GM19452 (cell line): ENCODE results near the gene CUL1.

Source experiments
- ATAC-seq: cut with Tn5 transposase; IDR thresholded peaks from one replicate; pipeline ENCODE4 v1.9.1; 2021; ENCODE audit not compliant: unreplicated experiment

The CUL1 gene

DNA sequence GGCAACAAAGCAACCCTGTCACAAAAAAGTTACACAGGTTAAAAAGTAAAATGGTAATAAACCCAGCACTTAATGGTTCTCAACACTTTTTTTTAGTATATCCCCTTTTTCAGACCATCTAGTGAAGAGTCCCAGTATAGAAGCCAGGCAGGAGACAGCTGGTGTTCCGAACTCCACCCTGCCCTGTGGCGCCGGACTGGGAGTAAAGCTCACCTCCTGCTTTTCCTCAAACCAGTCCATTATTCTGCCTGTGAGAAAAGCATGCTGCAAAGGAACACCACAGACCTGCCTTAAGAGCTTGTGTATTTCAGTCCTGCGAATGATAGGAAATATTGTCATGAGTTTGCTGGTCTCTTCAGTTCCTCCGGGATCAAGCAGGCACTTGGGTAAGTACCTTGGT is 104.4 kb downstream of the CUL1 start:
- no peak for ATAC-seq

DNA sequence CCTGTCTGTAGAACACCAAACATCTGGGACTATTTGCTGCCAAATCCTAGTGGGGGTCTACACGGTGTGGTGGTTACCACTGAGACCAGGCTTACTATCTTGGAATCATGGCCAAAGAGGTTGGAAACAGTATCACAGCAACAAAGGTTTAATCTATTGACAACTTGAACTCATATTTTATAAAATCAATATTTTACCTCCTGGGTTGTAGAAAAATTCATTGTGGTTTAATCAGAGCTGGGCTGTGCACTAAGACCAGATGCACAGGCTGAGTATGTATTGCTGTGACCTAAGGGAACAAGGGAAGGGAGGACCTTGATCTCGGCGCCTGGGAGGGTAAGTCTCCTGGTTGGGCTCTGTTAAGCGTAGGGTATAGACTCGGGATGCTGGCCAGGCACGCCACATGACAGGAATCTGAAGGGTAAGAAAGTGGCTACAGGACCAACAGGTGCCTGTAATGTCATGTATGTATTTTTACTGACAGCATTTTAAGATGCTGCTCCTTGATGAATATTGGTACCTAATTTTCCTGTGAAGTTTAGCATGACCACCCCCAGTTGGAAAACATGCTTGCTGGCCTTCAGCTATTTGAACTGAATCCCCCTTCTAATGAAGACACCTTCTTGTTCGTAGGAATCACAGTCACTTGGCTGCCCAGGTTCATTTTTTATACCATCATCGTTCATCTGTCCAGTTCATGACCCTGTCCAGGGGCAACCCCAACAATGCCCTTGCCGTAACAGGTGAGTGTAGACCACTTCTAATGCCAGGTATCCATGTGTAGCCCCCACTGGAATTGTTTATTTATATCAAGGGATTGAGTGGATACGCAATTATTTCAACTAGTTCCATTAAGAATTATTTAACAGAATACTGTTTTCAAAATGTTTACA is 105.9 kb downstream of the CUL1 start:
- no peak for ATAC-seq

- no peak for ATAC-seq
Measured at GRCh38 chr7:148806187-148806586, 107.5 kb downstream of the CUL1 start.

DNA sequence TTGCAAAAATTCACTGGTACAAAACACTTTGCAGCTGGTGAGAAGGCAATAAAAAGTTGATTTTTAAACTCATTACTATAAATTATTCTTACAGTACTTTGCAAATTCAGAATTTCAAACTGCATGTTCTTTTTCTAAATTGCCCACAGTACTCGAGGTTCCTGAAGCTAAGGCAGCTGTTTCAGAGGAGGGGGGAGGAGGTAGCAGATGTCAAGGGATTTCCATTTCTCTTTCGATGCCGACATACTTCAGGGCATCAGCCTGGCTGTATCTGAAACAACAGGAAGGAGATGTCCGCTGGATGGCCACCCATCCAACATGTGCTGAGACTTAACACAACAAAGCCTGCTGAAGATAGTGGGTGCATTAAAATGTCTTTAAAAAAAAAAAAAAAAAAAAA is 108.7 kb downstream of the CUL1 start:
- ATAC-seq, result no peak

GRCh38 chr7:148809856-148810255 is 111.2 kb downstream of the CUL1 start:
- ATAC-seq, result no peak

- ATAC-seq, result no peak
Measured at GRCh38 chr7:148811892-148812291, 113.2 kb downstream of the CUL1 start.

- ATAC-seq, result no peak
Measured at GRCh38 chr7:148813890-148814289, 115.2 kb downstream of the CUL1 start.

- ATAC-seq, result no peak
Measured at GRCh38 chr7:148814922-148815559, 116.3 kb downstream of the CUL1 start.

DNA sequence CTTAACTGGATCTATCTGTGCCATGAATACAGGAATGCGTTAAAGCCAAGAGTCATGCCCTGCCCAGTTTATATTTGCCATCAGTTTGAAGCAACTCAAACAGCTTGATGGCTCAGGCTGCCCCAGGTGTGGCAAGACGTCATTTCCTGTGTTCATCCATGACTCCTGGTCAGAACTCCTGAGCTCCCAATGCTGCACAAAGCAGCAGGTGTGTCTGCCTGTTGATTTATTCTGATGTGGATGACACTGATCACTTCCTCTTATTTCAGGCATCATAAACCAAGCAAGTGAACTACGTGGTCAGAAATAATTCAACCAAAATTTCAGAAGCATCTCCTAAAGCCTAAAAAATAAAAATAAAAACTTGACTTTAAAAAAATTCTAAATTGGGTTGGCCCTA is 116.9 kb downstream of the CUL1 start:
- no peak for ATAC-seq

DNA sequence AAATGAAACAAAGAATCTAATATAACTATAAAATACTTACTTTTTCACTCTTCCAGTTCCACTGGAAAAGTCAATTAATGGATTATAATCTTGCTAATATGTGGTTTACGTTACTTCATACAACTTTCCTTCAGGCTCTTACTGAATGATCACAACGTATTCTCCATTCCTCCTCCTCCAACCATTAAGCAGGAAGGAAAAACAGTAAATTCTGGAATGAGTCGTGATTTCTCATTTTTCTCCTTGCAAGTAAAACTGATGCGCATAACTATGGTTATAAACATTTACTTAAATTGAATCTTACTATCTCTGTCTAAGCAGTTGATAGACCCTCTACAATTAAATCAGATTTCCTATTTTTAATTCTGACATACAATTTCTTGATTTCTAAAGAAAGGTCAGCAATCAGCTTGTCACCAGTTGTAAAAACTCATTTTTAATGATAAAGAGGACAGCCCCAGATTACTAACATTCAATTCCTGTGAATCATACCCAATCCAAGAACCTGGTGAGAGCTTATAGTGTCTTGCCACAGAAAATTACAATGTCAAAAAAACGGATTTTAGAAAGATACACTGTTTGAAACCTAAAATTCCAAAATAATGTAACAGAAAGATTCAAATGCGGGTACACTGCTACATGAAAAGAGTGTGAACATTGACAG is 121.1 kb downstream of the CUL1 start:
- no peak for ATAC-seq

DNA sequence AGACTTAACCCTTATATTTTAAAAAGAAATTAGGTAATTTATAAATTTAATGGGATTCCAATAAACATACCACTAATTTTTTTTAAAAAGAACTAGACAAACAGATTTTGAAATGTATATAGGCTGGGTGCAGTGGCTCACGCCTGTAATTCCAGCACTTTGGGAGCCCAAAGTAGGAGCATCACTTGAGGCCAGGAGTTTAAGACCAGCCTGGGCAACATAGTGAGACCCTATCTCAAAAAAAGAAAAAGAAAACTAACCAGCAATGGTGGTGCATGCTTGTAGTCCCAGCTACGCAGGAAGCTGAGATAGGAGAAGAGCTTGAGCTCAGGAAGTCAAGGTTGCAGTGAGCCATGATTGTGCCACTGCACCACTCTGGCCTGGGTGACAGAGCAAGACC is 122.7 kb downstream of the CUL1 start:
- ATAC-seq, result no peak

DNA sequence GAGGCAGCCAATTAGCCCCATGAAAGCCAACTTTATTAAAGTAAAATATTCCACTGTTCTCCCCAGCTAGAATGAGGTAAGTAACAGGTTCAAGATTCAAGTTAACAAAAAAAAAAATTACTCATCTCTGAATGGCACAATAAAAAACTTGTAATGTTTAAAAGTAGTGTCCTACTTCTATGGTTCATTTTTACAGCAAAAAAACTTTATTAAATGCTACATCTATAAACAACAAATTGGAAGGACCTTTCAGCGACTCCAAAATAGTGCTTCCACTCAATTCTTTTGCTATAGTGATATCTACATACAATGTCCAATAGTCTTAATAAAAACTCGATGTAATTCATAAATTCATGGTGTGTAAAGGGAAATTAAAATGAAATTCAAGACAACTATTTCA is 126.2 kb downstream of the CUL1 start:
- no peak for ATAC-seq

DNA sequence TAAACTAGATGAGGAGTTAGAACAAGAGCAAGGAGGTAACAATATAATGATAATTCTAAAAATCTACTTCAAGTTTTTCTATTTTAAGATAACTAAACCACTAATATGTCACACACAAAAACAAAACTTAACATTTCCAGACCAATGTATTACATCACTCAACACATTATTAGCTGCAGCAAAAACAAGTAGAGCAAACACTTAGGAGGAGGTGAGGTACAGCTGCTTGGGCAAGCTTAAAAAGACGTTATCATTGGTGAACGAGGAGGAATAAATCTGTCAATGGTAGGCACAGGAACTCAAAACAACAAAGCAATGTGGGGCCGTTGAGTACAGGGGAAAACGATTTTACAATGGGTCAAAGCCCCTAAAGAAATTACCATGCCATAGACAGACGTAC is 126.6 kb downstream of the CUL1 start:
- no peak for ATAC-seq

- ATAC-seq, result no peak
Measured at GRCh38 chr7:148828965-148829364, 130.3 kb downstream of the CUL1 start.

DNA sequence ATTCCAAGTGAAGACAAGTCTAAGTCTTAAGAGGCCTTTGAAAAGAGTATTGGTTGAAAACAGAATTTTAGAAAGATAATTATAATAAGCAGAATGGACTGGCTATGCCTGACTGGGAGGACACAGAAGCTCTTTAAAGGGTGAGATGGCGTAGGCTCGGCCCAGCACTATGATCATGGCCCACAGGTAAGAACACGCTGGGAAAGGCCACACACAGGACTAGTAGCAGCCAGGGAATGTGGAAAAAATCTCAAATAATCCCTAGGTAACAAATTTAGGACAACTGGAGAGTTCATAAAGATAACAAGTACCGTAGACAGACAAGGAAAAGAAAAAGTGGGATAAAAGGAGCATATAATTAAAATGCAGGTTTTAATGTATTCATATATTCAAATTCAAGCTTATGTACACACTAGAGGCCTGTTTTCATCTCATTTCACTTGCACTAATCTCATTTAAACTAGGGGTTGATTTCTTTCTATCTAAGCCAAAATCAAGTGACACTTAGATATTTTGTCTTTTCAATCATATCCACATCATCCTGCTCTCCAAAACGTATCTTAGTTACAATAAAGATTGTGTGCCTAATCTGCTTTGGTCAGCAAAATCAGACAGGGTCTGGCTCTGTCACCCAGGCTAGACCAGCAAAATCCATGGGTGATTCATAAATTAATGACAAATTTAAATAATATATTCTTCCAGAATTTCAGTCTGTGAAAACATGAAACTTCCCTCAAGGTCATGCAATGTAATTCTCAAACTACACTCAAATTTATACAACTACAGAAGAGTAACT is 132.4 kb downstream of the CUL1 start:
- ATAC-seq, result no peak

- ATAC-seq, result no peak
Measured at GRCh38 chr7:148831782-148832181, 133.1 kb downstream of the CUL1 start.

GRCh38 chr7:148834605-148835004 is 135.9 kb downstream of the CUL1 start:
- no peak for ATAC-seq

- ATAC-seq, result no peak
Measured at GRCh38 chr7:148835854-148836253, 137.2 kb downstream of the CUL1 start.

- no peak for ATAC-seq
Measured at GRCh38 chr7:148838905-148839304, 140.2 kb downstream of the CUL1 start.

DNA sequence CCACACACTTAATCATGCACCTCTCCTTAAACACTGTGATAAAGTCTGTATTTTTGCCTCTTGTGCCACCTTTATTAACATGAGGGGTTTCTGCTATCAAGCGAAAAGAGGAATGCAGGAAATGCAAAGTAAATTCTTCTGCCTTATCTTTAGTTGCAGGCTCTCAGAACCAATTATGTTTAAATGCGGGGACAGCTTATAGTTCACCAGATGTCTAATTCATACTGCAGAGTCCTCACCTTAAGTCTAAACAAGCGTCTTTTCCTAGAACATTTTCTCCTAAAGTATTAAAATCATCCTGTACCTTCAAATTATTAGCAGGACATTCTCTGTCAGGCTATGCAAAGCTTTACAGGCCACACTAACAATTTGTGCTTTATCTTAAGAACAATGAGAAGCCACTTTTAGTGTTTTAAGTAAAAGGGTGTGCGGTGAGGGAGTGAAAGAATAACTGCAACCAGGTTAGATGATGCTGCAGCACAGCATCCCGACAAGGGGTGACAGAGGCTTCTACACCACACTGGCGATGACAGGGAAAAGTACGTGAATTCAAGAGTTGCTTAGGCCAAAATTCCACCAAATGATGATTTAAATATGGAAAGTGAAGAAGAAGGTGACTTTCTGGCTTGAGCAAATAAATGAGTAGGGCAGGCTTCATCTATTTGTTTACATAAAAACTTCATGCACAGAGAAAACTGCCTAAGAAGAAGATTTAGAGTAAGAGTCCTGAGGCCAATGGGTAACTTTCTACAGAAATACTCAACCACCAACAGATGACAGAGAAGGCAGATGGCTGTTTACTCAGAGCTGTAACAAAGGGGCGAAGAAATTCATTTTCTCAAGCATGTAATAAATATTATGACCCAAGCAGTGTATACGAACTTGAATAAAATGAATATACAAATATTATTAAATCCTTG is 149.4 kb downstream of the CUL1 start:
- no peak for ATAC-seq
